Vagina (tissue), 2 donors: Measurements from ENCODE around the gene ANAPC5. TPM values are rescaled to one million over a fixed set of nuclear protein-coding genes. Genes with fewer than 3 reads are reported as not detected.
A peak's percentile ranks its signal among the peaks of the same experiment; 100 is the strongest.

Source experiments
- DNase-seq, 2 donors: peaks; one replicate each; pipeline ENCODE4 v3.0.0-alpha.2; 2017; ENCODE audit errors: extremely low spot score in 2 of 2
- H3K27ac ChIP-seq: fragments of 200-600 bp; sonication (generic); one replicate; pipeline ENCODE4 v1.5.1; 2019
- H3K27me3 ChIP-seq: fragments of 200-600 bp; sonication (generic); one replicate; pipeline ENCODE4 v1.5.1; 2019
- H3K36me3 ChIP-seq, 2 donors: fragments of 200-600 bp; sonication (generic); one replicate each; pipeline ENCODE4 v1.5.1; 2017 to 2019
- H3K4me1 ChIP-seq: fragments of 200-600 bp; sonication (generic); one replicate; pipeline ENCODE4 v1.5.1; 2019
- H3K4me3 ChIP-seq, 2 donors: fragments of 200-600 bp; sonication (generic); 1 replicate in 1 of 2; 2 replicates in 1 of 2; pipeline ENCODE4 v1.5.1; 2016 to 2019
- H3K9me3 ChIP-seq: fragments of 200-600 bp; sonication (generic); one replicate; pipeline ENCODE4 v1.5.1; 2019
- POLR2A ChIP-seq, 2 donors: fragments of 450-650 bp; IDR thresholded peaks; one replicate each; pipeline ENCODE4 v1.6.1; 2017; ENCODE audit warnings: antibody characterized with exemption in 2 of 2, mild to moderate bottlenecking in 2 of 2, moderate library complexity in 2 of 2
- POLR2AphosphoS5 ChIP-seq, 2 donors: sonication (generic); formaldehyde crosslinking; IDR thresholded peaks; one replicate each; pipeline ENCODE4 v1.9.0; 2017; ENCODE audit warnings: antibody characterized with exemption in 2 of 2, mild to moderate bottlenecking in 2 of 2, low read depth in 1 of 2; ENCODE audit not compliant: insufficient read depth in 1 of 2
- intact Hi-C: fragments of 100-400 bp; cut with DNase I; formaldehyde crosslinking; loops from one replicate; pipeline ENCODE4 v1.15.1; 2023
- total RNA-seq: library from RNA; depleted of rRNA; stranded (reverse); fragments of >200 nt; gene quantifications from one replicate; pipeline ENCODE4 v1.2.3, GENCODE V29; 2016
- TF ChIP-seq, protein P1 (sequence below), 3 experiments: fragments of 450-650 bp in 2 of 3; fragments of 200-600 bp in 1 of 3; sonication (generic) in 1 of 3; IDR thresholded peaks; one replicate each; pipeline ENCODE4 v1.5.1; 2017 to 2019; ENCODE audit warnings: antibody characterized with exemption in 3 of 3, mild to moderate bottlenecking in 2 of 3, moderate library complexity in 2 of 3

Gene ANAPC5, protein sequence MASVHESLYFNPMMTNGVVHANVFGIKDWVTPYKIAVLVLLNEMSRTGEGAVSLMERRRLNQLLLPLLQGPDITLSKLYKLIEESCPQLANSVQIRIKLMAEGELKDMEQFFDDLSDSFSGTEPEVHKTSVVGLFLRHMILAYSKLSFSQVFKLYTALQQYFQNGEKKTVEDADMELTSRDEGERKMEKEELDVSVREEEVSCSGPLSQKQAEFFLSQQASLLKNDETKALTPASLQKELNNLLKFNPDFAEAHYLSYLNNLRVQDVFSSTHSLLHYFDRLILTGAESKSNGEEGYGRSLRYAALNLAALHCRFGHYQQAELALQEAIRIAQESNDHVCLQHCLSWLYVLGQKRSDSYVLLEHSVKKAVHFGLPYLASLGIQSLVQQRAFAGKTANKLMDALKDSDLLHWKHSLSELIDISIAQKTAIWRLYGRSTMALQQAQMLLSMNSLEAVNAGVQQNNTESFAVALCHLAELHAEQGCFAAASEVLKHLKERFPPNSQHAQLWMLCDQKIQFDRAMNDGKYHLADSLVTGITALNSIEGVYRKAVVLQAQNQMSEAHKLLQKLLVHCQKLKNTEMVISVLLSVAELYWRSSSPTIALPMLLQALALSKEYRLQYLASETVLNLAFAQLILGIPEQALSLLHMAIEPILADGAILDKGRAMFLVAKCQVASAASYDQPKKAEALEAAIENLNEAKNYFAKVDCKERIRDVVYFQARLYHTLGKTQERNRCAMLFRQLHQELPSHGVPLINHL
- total RNA-seq = 143 TPM

DNA sequence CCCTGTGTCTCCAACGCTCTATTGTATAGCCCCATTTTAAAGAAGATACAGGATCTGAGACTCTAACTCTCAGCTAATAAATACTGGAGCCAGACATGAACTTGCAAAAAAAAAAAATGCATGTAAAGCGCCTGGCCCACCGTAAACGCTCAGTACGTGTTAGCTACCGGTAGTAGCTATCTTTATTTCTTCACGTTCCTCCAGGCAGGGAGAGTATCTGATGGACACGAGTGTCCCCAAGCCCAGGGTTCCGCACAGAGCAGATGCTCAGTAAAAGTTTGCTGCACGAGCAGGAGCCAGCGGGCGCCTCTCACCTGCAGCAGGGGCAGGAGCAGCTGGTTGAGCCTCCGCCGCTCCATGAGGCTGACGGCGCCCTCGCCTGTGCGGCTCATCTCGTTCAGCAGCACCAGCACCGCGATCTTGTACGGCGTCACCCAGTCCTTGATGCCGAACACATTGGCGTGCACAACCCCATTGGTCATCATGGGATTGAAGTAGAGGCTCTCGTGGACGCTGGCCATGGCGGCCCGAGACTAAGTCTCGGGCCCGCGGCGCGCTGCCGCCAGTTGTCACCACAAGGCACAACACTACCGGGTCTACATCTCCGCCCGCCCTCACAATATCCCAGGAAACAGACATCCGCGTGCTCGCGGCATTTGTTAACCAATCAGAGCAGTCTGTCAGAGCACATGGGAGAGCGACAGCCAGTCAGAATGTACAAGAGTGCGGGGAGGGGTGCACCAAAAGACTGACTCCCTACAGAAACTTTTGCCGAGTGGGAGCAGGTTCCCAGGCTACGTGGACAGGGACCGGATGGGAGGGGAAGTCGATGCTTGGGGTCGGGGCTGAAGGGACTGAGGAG lies at the start of gene ANAPC5:
Gene ANAPC5, minus strand, starts transcription at position 592 of the 862 bp plus-strand sequence. Its CDS starts 71 bp downstream, at position 521.
- intact Hi-C loops = no loop called here
- Histone ChIP-seq H3K9me3 (no peaks in the 10 kb centered on the region), H3K36me3 (peaks cover 0 to 6% of the 10 kb centered on the region in 2 donors), H3K27me3 (no peaks in the 10 kb centered on the region), H3K4me1 (peaks cover 32% of the 10 kb centered on the region), H3K27ac (peak within 1 kb of the TSS; percentile 42), H3K4me3 (peak within 1 kb of the TSS; percentile 61 to 89)
- peak; percentile 97 to 99 for DNase-seq
- TF ChIP-seq POLR2AphosphoS5 (IDR thresholded peaks at IDR 0.05; ENCODE audit: insufficient read depth in 1 of 2, low read depth in 1 of 2) = peak; percentile 87 to 97
- TF ChIP-seq, protein P1, sequence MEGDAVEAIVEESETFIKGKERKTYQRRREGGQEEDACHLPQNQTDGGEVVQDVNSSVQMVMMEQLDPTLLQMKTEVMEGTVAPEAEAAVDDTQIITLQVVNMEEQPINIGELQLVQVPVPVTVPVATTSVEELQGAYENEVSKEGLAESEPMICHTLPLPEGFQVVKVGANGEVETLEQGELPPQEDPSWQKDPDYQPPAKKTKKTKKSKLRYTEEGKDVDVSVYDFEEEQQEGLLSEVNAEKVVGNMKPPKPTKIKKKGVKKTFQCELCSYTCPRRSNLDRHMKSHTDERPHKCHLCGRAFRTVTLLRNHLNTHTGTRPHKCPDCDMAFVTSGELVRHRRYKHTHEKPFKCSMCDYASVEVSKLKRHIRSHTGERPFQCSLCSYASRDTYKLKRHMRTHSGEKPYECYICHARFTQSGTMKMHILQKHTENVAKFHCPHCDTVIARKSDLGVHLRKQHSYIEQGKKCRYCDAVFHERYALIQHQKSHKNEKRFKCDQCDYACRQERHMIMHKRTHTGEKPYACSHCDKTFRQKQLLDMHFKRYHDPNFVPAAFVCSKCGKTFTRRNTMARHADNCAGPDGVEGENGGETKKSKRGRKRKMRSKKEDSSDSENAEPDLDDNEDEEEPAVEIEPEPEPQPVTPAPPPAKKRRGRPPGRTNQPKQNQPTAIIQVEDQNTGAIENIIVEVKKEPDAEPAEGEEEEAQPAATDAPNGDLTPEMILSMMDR (IDR thresholded peaks at IDR 0.05) = no peak
- TF ChIP-seq POLR2A (IDR thresholded peaks at IDR 0.05) = peak in 1 of 2 donors; percentile 35

DNA sequence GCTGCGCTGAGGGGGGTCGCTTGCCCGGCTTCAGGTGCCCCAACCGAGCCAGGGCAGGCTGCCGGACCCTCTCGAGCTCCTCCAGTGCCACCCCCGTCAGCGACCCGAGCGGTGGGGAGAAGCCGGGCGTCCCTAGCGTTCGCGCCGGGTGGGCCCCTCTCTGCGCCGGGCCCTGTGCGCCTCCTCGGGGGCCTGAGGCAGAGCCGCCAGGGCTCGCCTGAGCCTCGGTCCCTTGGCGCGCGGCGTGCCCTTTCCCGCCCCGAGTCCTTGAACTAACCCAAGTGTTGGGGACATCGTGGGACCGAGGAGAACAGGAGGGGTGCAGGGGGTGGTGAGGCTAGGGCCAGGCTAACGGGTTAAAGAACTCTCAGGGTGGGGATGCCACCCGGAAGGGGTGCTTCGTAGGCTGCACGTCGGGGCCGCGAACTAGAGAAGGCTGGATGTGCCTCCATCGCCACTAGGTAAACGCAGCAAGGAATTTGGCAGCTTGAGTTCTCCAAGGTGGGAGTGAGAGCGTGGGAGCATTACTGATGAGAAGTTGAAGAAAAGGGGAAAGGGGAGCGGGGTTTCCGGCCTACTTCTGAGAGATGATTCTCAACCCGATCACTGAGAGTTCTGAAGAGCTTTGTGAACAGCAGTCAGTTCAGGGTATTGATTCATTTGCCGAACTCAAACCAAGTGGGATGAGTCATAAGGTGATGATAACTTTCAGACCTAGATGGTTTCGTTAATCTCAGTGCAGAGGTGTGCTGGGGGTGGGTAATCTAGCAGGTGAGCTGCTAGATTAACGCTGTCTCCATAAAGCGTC lies 48.3 kb upstream of the ANAPC5 start:
- peaks cover 19% of the 10 kb centered on the region for H3K4me1 ChIP-seq
- peak in 1 of 2 donors; percentile 88 for DNase-seq

DNA sequence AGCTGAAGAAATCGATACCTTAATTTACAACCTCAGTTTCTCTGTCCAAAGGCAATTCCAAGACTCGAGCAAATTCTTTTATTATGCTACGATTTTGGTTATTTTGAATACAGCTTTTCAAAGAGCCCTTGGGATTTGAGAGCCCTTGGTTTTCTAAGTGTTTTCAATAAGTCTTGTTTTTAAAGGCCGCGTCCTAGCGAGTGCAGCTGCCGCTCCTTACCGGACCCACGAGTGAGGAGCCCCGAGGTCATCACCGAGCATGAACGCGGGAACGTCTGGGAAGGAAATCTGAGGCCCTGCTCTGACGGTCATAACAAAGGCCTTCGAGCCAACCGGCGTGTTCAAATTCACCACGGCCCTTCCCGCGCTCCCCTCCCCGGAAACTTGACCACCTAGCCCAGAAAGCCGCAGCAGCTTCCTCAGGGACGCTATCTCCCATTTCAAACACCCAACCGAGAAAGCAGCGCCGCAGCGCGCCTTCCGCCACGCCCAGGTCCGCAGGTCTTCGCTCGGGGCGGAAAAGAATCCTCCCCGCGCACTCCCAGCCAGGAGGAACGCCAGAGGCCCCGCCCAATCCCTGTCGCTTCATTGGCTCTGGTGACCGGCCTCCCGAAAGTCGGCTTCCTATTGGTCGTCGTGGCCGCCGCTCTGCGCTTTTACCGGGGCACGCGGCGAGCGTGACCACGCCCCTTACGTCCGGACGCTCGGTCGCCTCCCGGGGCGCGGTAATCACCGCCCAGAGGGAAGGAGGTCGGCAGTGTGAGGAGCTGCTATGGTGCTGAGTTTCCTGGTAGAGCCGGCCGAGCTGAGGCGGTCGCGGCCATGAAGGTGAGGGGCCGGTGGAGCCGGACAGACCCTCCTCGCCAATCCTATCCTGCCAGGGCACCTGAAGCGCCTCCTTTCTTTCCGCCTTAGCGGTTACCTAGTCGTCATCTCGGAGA lies 47.5 kb upstream of the ANAPC5 start, which contains the start of gene RNF34:
Gene RNF34, plus strand, starts transcription at position 728 of the 941 bp plus-strand sequence. Its CDS starts 95 bp downstream, at position 823.
- H3K27me3 ChIP-seq = no peaks in the 10 kb centered on the region
- intact Hi-C loops = no loop called here
- DNase-seq = peak; percentile 97 to 98
- TF ChIP-seq, protein P1 (IDR thresholded peaks at IDR 0.05) = peak in 1 of 3 experiments; percentile 23
- TF ChIP-seq POLR2A (IDR thresholded peaks at IDR 0.05) (peak; percentile 48 to 78), POLR2AphosphoS5 (IDR thresholded peaks at IDR 0.05; ENCODE audit: insufficient read depth in 1 of 2, low read depth in 1 of 2) (peak; percentile 95 to 99)
- no peaks in the 10 kb centered on the region for H3K36me3 ChIP-seq
- peak within 1 kb of the TSS; percentile 79 for H3K27ac ChIP-seq
- peak within 1 kb of the TSS; percentile 68 to 87 for H3K4me3 ChIP-seq
- H3K9me3 ChIP-seq = no peaks in the 10 kb centered on the region
- peaks cover 19% of the 10 kb centered on the region for H3K4me1 ChIP-seq

More for the DNA sequence above, 48.3 kb upstream of the ANAPC5 start:
- H3K27me3 ChIP-seq = no peaks in the 10 kb centered on the region
- H3K36me3 ChIP-seq = no peaks in the 10 kb centered on the region
- H3K4me3 ChIP-seq = peak overlapping the region; percentile 68 to 87
- intact Hi-C loops = no loop called here
- TF ChIP-seq, protein P1 (IDR thresholded peaks at IDR 0.05) = no peak
- peak in 1 of 2 donors; percentile 43 for TF ChIP-seq POLR2AphosphoS5 (IDR thresholded peaks at IDR 0.05; ENCODE audit: insufficient read depth in 1 of 2, low read depth in 1 of 2)
- no peaks in the 10 kb centered on the region for H3K9me3 ChIP-seq
- peak overlapping the region; percentile 79 for H3K27ac ChIP-seq
